Activated naive CD4-positive, alpha-beta T cell treated with anti-CD3 and anti-CD28 coated beads, Interleukin-2, amount 50 U/mL, for 16 hours (primary cell): Measurements from ENCODE around the gene AP1G2.
"Not testable (repeated sequence)": the region's sequence is repeated elsewhere in the genome, so short reads cannot be mapped to it uniquely, and the experiment has no call there.

ENCODE experiments used
- DNase-seq: peaks from one replicate; pipeline ENCODE4 v3.0.0-alpha.2; 2020

Gene AP1G2

GRCh38 chr14:23537351-23538049 lies 30.1 kb downstream of the AP1G2 start:
- no peak for DNase-seq

GRCh38 chr14:23536906-23537305 lies 30.7 kb downstream of the AP1G2 start:
- DNase-seq: not testable (repeated sequence)

GRCh38 chr14:23536494-23536893 lies 31.1 kb downstream of the AP1G2 start:
- no peak for DNase-seq

GRCh38 chr14:23535943-23536342 lies 31.6 kb downstream of the AP1G2 start:
- DNase-seq: no peak

GRCh38 chr14:23533652-23534435 lies 33.7 kb downstream of the AP1G2 start:
- DNase-seq: no peak

GRCh38 chr14:23532658-23533057 lies 34.9 kb downstream of the AP1G2 start:
- DNase-seq: no peak

- no peak for DNase-seq
These were observed 36.2 kb downstream of the AP1G2 start for GRCh38 chr14:23531391-23531790.

- DNase-seq: no peak
These were observed 37.1 kb downstream of the AP1G2 start for GRCh38 chr14:23530375-23531055.

GRCh38 chr14:23529016-23529415 lies 38.6 kb downstream of the AP1G2 start:
- DNase-seq: no peak

- DNase-seq: no peak
These were observed 39.0 kb downstream of the AP1G2 start for GRCh38 chr14:23528555-23528954.

- no peak for DNase-seq
These were observed 42.0 kb downstream of the AP1G2 start for GRCh38 chr14:23525611-23526010.

GRCh38 chr14:23524954-23525353 lies 42.6 kb downstream of the AP1G2 start:
- no peak for DNase-seq

- DNase-seq: no peak
These were observed 44.2 kb downstream of the AP1G2 start for GRCh38 chr14:23523229-23524016.

GRCh38 chr14:23522643-23523198 lies 44.9 kb downstream of the AP1G2 start:
- no peak for DNase-seq

- DNase-seq: no peak
These were observed 45.6 kb downstream of the AP1G2 start for GRCh38 chr14:23521785-23522640.

- no peak for DNase-seq
These were observed 46.6 kb downstream of the AP1G2 start for GRCh38 chr14:23520899-23521533.

GRCh38 chr14:23518709-23519108 lies 48.9 kb downstream of the AP1G2 start:
- no peak for DNase-seq

GRCh38 chr14:23517650-23518326 lies 49.8 kb downstream of the AP1G2 start:
- no peak for DNase-seq

GRCh38 chr14:23514644-23514957 lies 53.0 kb downstream of the AP1G2 start:
- DNase-seq: no peak

- no peak for DNase-seq
These were observed 53.6 kb downstream of the AP1G2 start for GRCh38 chr14:23513818-23514643.
